Effector memory CD4-positive, alpha-beta T cell (primary cell): ENCODE results near the gene SMCO3.
"Not testable (repeated sequence)": the region's sequence is repeated elsewhere in the genome, so short reads cannot be mapped to it uniquely, and the experiment has no call there.

ENCODE experiments used
- DNase-seq, 3 donors: peaks; one replicate each; pipeline ENCODE4 v3.0.0-alpha.2; 2020
- H3K27ac ChIP-seq: 2 replicates; pipeline ENCODE4 v1.7.0; 2013; ENCODE audit warnings: mild to moderate bottlenecking, low read length, moderate library complexity; ENCODE audit not compliant: insufficient read depth, poor library complexity, severe bottlenecking
- H3K27me3 ChIP-seq: replicated peaks from 2 replicates; pipeline ENCODE4 v1.7.0; 2013; ENCODE audit warnings: mild to moderate bottlenecking, low read length; ENCODE audit not compliant: insufficient read depth, control insufficient read depth, poor library complexity, severe bottlenecking
- H3K36me3 ChIP-seq: 2 replicates; pipeline ENCODE4 v1.7.0; 2013; ENCODE audit warnings: mild to moderate bottlenecking, low read length, moderate library complexity; ENCODE audit not compliant: control insufficient read depth, insufficient read depth
- H3K4me1 ChIP-seq: 2 replicates; pipeline ENCODE4 v1.7.0; 2013; ENCODE audit warnings: low read length, mild to moderate bottlenecking; ENCODE audit not compliant: control insufficient read depth, insufficient read depth, poor library complexity, severe bottlenecking
- H3K4me3 ChIP-seq: 2 replicates; pipeline ENCODE4 v1.7.0; 2013; ENCODE audit warnings: low read length, low read depth, mild to moderate bottlenecking; ENCODE audit not compliant: insufficient read depth, poor library complexity, severe bottlenecking
- H3K9me3 ChIP-seq: 2 replicates; pipeline ENCODE4 v1.7.0; 2013; ENCODE audit warnings: mild to moderate bottlenecking, low read length, moderate library complexity; ENCODE audit not compliant: control insufficient read depth

Gene SMCO3

GRCh38 chr12:14769969-14770495 is 44.0 kb downstream of the SMCO3 start:
- Histone ChIP-seq H3K4me1 (peaks cover 8% of the 10 kb centered on the region), H3K9me3 (peaks cover 5% of the 10 kb centered on the region), H3K4me3 (peak overlapping the region; percentile 82), H3K27ac (peak overlapping the region; percentile 98), H3K27me3 (no peaks in the 10 kb centered on the region), H3K36me3 (peaks cover 6% of the 10 kb centered on the region)
- peak; percentile 81 to 86 (median 83) for DNase-seq

GRCh38 chr12:14769466-14769968 is 44.5 kb downstream of the SMCO3 start:
- Histone ChIP-seq H3K4me1 (peaks cover 3% of the 10 kb centered on the region), H3K27ac (peak overlapping the region; percentile 98), H3K9me3 (peaks cover 5% of the 10 kb centered on the region), H3K27me3 (no peaks in the 10 kb centered on the region), H3K4me3 (peak overlapping the region; percentile 82), H3K36me3 (peaks cover 8% of the 10 kb centered on the region)
- DNase-seq, result no peak

GRCh38 chr12:14768823-14769405 is 45.1 kb downstream of the SMCO3 start:
- DNase-seq, result peak in 2 of 3 donors; percentile 31
- Histone ChIP-seq H3K9me3 (peaks cover 5% of the 10 kb centered on the region), H3K27ac (peak overlapping the region; percentile 98), H3K36me3 (peaks cover 8% of the 10 kb centered on the region), H3K27me3 (no peaks in the 10 kb centered on the region), H3K4me1 (peaks cover 3% of the 10 kb centered on the region), H3K4me3 (peak overlapping the region; percentile 82)

DNA sequence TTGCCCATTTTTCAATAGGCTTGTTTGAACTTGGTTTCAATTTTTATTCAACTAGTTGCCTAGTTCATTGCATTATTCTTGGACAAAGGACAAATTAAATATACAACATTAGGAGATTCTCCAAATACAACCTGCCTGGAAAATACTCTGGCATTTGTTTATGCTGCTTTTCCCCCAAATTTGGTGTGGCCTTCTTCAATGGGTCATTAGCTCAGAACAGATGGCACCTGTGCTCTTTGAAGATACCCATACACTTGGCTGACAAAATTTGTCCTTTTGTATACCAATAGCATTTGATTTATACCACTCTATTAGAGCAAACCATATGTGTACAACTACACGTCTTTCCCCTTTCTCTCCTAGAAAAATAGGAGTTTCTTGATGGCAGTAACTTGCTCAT is 46.4 kb downstream of the SMCO3 start:
- Histone ChIP-seq H3K4me3 (no peak overlapping the region), H3K4me1 (peaks cover 3% of the 10 kb centered on the region), H3K36me3 (peaks cover 10% of the 10 kb centered on the region), H3K9me3 (peaks cover 5% of the 10 kb centered on the region), H3K27ac (no peak overlapping the region), H3K27me3 (no peaks in the 10 kb centered on the region)
- no peak for DNase-seq

- H3K4me3 ChIP-seq, result peak overlapping the region; percentile 2
- no peak for DNase-seq
- H3K27me3 ChIP-seq, result no peaks in the 10 kb centered on the region
- H3K27ac ChIP-seq, result no peak overlapping the region
- H3K4me1 ChIP-seq, result peaks cover 3% of the 10 kb centered on the region
- H3K9me3 ChIP-seq, result peaks cover 5% of the 10 kb centered on the region
- H3K36me3 ChIP-seq, result peaks cover 12% of the 10 kb centered on the region
Observed at GRCh38 chr12:14766649-14767215, 47.2 kb downstream of the SMCO3 start.

GRCh38 chr12:14766020-14766419 is 48.0 kb downstream of the SMCO3 start:
- H3K9me3 ChIP-seq, H3K4me1 ChIP-seq, H3K27me3 ChIP-seq, H3K4me3 ChIP-seq, H3K27ac ChIP-seq, DNase-seq: not testable (repeated sequence)
- H3K36me3 ChIP-seq, result peaks cover 15% of the 10 kb centered on the region

DNA sequence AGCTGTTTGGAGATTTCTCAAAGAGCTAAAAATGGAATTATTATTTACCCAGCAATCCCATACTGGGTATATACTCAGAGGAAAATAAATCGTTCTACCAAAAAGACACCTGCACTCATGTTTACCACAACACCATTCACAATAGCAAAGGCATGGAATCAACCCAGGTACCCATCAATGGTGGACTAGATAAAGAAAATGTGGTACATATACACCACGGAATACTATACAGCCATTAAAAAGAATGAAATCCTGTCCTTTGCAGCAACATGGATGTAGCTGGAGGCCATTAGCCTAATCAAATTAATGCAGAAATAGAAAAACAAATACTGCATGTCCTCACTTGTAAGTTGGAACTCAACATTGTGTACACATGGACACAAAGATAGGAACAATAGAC is 48.6 kb downstream of the SMCO3 start:
- Histone ChIP-seq H3K27ac (no peak overlapping the region), H3K27me3 (no peaks in the 10 kb centered on the region), H3K4me3 (no peak overlapping the region), H3K9me3 (peaks cover 5% of the 10 kb centered on the region), H3K36me3 (peaks cover 15% of the 10 kb centered on the region), H3K4me1 (peaks cover 3% of the 10 kb centered on the region)
- DNase-seq, result no peak

DNA sequence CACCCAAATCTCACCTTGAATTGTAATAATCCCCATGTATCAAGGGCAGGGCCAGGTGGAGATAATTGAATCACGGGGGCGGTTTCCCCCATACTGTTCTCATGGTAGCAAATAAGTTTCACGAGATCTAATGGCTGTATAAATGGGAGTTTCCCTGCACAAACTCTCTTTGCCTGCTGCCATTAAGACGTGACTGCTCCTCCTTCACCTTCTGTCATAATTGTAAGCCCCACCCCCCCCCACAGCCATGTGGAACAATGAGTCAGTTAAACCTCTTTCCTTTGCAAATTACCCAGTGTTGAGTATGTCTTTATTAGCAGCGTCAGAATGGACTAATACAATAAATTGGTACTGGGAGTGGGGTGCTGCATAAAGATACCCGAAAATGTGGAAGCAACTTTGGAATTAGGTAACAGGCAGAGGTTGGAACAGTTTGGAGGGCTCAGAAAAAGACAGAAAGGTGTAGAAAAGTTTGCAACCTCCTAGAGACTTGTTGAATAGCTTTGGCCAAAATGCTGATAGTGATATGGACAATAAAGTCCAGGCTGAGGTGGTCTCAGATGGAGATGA is 54.2 kb downstream of the SMCO3 start:
- DNase-seq, H3K27ac ChIP-seq, H3K4me1 ChIP-seq, H3K36me3 ChIP-seq, H3K4me3 ChIP-seq, H3K9me3 ChIP-seq, H3K27me3 ChIP-seq: not testable (repeated sequence)

DNA sequence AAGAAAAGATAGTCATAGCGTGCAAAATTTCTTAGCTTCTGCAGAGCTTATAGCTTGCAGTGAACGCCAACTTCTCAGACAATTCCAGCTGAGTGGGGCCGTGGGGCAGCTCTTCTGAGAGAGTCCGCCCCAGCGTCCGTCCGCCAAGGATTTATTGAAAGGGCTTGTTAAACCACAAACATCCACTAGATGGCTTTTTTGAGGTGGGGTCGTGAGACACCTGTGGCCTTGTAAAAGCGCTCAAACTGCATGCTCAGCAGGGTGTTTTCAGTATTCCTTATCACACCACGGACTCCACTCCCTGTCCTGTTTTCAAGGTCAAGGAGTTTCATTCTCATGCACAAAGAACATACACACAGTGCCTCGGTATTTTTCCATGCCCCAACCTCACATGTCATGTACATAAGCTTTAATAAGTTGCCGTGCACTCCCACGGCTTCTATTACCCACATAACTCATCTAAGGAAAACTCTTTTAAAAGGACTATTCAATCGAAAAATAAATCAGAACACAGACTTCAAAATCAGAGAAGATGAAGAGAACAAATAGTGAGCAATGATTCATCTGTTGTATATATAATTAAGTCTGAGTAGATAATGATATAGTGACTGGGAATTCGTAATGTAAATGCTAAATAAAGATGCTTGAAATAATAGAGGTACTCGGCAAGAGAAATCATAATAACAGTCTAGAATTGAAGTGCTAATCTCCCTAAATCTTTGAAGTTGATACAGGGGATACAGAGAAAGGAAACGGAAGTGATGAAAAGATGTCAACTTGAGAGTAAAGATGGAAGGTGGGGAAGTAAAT is 57.4 kb downstream of the SMCO3 start:
- H3K4me3 ChIP-seq, result no peak overlapping the region
- H3K27me3 ChIP-seq, result no peaks in the 10 kb centered on the region
- H3K9me3 ChIP-seq, result no peaks in the 10 kb centered on the region
- no peaks in the 10 kb centered on the region for H3K4me1 ChIP-seq
- no peak for DNase-seq
- peaks cover 4% of the 10 kb centered on the region for H3K36me3 ChIP-seq
- no peak overlapping the region for H3K27ac ChIP-seq
